Superior temporal gyrus (tissue), 1 donor: ENCODE results near the gene KRTAP5-4.
"Not testable (repeated sequence)": the region's sequence is repeated elsewhere in the genome, so short reads cannot be mapped to it uniquely, and the experiment has no call there.

Source experiments
- DNase-seq: peaks from one replicate; pipeline ENCODE4 v3.0.0-alpha.2; 2016; ENCODE audit errors: extremely low spot score

The KRTAP5-4 gene

DNA sequence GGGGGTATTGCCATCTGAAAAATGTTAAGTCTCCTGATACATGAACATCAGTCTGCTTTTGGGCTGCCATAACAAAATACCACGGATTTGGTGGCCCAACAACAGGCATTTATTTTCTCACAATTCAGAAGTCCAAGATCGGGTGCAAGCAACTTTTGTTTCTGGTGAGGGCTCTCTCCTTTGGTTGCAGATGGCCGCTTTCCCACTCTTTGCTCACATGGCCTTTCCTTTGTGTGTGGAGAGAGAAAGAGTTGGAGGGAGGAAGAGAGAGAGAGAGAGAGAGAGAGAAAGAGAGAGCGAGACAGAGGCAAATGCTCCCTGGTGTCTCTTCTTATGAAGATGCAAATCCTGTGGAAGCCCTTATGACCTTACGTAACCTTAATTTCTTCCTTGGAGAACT lies 21.3 kb downstream of the KRTAP5-4 start:
- DNase-seq: peak; percentile 29

DNA sequence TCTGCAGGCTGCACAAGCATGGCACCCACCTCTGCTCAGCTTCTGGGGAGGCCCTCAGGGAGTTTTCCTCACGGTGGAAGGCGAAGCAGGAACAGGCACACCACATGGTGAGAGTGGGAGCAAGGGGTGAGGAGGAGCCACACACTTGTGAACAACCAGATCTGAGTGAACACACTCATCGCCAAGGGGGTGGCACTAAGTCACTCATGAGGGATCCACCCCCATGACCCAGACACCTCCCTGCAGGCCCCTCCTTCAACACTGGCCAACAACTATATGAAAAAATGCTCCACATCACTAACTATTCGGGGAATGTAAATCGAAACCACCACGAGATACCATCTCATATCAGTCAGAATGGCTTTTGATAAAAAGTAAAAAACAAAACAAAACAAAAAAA lies 23.1 kb downstream of the KRTAP5-4 start:
- no peak for DNase-seq

DNA sequence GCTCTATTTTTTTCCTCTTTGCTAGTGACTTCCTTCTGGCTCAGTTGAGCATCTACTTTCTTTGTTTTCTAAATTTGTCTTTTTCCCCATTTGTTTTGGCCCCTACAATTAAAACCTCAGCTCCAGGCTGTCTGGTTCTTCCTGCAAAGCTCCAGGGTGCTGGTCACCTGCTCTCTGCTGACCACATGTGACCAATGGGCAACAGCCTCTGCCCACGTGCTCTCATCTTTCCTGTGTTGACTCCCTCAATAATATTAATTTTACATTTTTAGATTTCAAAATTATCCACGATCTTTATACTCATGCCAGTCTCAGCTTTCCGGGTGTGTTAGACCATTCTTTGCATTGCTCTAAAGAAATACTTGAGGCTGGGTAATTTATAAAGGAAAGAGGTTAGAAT lies 23.5 kb downstream of the KRTAP5-4 start:
- DNase-seq: not testable (repeated sequence)

DNA sequence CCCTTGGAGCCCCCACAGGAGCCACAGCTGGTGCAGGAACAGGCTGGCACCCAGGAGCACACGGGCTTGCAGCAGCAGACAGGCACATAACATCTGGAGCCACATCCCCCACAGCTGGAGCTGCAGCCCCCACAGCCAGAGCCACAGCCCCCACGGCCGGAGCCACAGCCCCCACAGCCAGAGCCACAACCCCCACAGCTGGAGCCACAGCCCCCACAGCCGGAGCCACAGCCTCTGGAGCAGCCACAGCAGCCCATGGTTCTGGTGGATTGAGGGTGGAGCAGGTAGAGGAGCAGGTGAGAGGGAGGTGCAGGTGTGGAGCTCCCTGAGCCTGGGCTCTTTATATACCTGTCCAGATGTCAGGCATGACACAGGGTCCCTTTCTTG lies 24.0 kb downstream of the KRTAP5-4 start, which contains the start of gene KRTAP5-2:
TSS of gene KRTAP5-2 (minus strand) at position 301 of the 387 bp plus-strand sequence. CDS start at position 257, 44 bp downstream.
- DNase-seq: no peak

DNA sequence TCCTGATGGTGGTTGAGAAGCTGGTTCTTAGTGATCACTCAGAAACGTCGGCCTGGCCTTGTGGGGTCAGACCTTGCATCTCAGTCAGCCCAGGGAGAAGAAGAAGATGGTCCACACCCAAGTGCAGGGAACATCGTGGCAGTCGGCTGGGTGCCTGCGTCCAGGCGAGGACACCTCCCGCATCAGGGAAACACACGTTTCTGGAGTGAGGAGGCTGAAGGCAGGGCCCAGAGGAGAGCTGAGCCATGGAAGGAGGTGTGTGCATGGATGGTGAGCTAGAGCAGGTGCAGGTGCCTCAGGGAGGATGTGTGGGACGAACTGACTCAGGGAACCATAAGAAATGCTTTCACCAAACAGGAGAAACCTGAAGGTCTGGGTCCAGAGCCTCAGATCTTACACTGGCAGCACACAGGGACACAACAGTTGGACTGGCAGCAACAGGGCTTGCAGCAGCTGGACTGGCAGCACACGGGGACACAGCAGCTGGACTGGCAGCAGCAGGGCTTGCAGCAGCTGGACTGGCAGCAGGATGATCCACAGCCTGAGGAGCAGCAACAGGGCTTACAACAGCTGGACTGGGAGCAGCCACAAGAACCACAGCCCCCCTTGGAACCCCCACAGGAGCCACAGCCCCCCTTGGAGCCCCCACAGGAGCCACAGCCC lies 24.5 kb downstream of the KRTAP5-4 start:
- no peak for DNase-seq

DNA sequence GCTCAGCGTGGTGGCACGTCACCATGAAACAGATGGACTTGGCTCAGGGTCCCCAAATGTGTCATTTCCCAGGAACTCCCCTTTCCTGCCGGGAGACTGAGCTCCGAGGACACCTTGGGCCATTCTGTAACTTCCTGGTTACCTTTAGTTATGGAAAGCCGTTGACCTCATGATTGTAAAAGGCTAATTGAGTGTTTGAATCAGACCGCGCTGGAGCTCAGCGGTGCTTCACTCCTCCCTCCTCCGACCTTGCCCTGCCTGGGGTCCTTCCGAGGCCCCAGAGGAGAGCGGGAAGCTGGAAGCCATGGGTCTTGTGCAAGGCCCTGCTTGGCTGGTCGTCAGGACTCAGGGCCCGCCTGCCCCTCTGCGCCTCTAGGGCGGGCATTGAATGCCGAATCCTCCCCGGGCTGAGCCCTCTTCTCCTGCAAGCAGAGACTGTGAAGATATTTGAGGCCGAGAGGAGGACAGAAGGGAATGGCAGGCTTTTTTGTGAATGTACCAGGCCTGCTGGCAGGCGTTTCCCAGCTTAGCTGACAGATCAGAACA lies 25.3 kb downstream of the KRTAP5-4 start:
- DNase-seq: not testable (repeated sequence)

DNA sequence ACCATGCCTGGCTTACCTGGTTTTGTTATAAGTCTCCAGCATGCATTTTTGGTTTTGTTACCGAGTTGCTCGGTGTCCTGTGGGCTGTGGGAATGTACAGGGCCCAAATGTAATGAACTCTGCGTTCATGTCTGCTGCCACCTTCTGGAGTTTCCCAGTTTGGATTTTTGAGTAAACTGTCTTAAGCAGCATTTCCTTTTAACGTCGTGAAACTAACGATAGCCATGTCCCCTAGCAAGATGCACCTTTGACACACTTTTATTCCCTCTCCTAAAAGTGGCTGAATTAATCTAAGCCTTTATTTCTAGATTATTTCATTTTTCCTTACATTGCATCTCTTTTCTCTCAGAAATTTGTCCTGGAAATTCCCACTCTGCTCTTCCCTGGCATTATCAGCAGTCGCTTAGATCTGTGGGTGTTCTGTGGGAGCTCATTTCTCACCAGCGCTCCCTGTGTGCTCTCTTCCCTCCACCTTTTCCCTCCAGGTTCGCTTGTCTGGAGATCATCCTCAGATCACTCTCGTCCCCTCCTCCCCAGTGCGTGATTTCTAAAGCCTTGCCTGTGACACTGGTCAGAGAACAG lies 25.9 kb downstream of the KRTAP5-4 start:
- peak; percentile 43 for DNase-seq

DNA sequence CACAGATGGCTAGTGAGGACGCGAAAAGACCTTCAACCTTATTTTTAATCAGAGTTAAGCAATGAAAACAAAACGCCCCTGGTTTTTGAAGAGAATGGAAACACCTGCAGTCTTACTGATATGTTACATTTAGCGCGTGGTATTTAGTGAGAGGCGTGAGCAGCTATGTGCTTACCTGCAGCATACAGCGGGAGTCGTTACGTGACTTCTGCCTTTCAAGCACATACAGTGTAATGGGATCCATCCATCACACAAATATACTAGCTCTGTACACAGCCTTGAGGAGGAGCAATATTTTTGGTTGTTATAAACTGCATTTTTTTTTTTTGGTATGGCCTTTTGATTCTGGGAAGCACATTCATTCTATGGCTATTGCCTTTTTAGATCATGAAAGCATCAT lies 29.3 kb downstream of the KRTAP5-4 start:
- no peak for DNase-seq

DNA sequence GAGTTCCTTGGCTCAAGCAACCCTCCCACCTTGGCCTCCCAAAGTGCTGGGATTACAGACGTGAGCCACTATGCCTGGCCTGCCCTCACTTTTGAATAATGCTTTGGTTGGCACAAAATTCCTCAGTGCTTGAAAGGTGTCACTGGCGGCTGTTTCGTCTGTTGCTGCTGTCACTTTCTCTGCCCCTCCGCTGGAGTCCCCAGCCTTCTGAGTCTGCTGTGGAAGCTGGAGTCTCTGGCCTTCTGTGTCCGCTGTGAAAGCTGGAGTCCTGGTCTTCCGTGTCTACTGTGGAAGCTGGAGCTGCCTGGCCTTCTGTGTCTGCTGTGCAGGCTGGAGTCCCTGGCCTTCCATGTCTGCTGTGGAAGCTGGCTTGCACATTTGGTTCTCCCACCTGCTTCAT lies 31.9 kb downstream of the KRTAP5-4 start:
- no peak for DNase-seq

DNA sequence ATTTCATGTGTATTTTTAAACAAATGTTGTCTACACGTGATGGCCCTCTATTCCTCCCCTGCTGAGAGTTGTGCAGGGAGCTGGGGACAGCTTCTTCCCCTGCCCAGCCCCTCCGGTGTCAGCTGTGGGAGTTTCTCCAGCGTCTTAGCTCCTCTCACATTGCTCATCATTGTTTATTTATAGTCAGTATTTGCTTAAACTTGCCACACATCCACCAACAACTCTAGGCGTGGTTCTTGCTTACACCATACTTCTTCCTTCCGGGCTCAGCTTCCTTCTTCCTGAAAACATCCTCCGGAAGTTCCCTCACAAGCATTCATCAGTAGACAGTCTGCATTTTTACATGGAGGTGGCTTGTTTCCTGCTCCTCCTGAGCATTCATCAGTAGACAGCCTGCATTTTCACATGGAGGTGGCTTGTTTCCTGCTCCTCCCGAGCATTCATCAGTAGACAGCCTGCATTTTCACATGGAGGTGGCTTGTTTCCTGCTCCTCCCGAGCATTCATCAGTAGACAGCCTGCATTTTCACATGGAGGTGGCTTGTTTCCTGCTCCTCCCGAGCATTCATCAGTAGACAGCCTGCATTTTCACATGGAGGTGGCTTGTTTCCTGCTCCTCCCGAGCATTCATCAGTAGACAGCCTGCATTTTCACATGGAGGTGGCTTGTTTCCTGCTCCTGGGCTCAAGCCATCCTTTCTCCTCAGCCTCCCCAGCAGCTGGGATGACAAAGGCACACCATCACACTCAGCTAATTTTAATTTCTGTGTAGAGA lies 32.6 kb downstream of the KRTAP5-4 start:
- DNase-seq: not testable (repeated sequence)

DNA sequence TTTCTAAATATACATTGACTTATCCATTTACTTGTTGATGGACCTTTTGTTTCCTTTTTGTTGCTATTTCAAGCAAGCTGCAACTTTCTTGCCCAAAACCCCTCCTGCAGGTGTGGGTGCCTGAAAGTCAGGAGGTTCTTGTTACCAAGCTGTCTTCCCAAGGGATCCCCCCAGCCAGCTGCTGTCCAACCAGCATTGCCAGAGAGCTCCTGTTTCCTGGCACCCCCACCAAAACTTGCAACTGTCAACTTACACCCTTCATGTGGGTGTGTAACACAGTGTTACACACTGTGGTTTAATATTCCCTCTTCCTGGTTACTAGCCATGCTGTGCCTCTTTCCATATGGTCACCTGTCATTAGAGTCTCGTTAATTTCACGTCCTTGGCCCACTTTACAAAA lies 35.2 kb downstream of the KRTAP5-4 start:
- DNase-seq: no peak

DNA sequence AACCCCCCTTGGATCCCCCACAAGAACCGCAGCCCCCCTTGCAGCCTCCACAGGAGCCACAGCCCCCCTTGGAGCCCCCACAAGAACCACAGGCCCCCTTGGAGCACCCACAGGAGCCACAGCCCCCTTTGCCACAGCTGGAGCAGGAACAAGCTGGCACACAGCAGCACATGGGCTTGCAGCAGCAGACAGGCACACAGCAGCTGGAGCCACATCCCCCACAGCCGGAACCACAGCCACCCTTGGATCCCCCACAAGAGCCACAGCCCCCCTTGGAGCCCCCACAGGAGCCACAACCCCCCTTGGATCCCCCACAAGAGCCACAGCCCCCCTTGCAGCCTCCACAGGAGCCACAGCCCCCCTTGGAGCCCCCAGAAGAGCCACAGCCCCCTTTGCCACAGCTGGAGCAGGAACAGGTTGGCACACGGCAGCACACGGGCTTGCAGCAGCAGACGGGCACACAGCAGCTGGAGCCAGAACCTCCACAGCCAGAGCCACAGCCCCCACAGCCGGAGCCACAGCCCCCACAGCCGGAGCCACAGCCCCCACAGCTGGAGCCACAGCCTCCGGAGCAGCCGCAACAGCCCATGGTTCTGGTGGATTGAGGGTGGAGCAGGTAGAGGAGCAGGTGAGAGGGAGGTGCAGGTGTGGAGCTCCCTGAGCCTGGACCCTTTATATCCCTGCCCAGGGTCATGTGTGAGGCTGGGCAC lies 37.1 kb downstream of the KRTAP5-4 start, which contains the start of gene KRTAP5-1:
TSS of gene KRTAP5-1 (minus strand) at position 623 of the 710 bp plus-strand sequence. CDS start at position 589, 34 bp downstream.
- not testable (repeated sequence) for DNase-seq

DNA sequence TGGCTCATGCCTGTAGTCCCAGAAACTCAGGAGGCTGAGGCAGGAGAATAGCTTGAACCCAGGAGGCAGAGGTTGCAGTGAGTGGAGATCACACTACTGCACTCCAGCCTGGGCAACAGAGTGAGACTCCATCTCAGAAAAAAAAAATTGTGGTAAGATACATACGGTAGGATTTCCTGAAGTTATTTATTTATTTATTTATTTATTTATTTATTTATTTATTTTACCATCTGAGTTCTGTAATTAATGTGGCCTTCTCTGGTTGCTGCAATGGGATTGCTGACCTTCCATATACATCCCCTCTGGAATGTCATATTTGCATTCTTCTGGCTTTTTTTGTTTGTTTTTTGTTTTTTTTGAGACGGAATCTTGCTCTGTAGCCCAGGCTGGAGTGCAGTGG lies 39.0 kb downstream of the KRTAP5-4 start:
- DNase-seq: not testable (repeated sequence)

DNA sequence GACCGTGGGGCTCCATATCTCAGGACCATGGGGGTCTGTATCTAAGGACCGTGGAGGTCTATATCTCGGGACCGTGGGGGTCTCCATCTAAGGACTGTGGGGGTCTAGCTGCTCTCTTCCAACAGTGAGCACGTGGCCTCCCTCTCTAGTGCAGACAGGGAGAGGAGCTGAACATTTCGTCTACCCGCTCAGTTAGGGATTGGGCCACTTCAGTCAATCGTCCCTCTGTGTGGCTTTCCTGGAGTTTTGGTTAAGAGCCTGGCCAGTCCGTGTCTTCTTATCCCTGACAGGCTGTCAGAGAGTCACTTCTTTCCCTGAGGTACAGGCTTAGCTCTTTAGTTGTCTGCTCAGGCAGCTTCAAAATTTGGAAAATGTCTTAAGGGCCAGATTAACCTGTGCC lies 40.0 kb downstream of the KRTAP5-4 start:
- DNase-seq: no peak

DNA sequence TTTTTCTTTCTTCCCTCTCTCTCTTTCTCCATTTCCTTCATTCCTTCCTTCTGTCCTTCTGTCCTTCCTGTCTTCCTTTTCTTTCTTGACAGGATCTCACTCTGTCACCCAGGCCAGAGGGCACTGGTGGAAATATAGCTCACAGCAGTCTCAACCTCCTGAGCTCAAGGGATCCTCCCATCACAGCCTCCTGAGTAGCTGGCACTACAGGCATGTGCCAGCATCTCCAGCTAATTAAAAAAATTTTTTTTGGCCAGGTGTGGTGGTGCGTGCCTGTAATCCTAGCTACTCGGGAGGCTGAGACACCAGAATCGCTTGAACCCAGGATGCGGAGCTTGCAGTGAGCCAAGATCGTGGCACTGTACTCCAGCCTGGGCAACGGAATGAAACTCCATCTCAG lies 45.1 kb downstream of the KRTAP5-4 start:
- no peak for DNase-seq

DNA sequence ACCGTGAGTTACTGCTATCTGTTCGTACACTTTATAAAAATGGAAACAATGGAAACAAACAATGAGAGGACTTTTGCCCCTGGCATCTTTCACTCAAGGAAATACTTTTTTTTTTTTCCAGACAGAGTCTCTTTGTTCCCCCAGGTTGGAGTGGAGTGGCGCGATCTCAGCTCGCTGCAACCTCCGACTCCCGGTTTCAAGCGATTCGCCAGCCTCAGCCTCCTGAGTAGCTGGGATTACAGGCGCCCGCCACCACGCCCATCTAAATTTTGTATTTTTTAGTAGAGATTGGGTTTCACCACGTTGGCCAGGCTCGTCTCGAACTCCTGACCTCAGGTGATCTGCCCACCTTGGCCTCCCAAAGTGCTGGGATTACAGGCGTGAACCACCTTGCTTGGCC lies 46.2 kb downstream of the KRTAP5-4 start:
- not testable (repeated sequence) for DNase-seq

DNA sequence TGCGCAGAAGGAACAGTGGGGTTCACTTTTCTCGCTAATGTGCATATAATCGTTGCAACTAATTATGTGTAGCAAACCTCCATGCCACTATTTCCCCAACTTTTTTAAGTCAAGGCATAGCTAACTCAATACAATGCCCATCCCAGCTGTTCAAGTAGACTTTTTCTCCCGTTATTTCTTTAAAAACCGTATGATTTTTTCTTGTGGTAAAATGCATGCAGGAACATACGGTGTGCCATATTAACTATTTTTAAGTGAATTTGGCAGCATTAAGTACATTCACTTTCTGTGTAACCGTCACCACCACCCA lies 47.0 kb downstream of the KRTAP5-4 start:
- DNase-seq: peak; percentile 79

DNA sequence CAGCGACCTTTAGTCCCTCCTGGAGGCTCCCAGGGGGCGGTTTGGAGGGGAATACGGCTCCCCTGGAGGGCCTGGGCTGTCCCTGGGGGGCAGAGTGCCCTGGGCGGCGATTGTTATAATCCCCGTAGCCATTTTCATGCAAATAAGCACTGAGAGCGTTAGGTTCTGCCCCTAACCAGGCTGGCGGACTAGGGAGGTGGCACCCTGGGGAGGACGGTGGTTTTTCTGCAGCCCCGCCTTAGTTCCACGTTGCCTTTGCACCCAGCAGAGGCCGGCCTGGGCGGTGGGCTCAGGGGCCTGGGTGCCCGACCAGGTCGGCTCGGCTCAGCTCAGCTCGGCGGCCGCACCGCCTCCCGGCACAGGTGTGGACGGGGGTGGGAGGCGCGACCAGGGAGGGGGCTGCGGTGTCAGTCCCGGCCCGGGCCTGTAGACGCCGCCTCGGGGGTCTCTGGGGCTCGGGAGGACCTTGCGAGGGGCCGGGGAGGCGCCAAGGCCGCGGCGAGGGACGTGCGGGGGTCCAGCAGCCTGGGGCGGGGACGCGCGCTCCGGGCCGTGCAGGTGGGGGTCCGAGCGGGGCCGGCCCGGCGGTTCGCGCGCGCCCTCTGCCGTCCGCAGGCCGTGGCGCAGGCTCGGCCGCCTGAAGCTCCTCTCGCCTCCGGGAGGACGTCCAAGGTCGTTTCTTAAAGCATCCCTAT lies 47.6 kb downstream of the KRTAP5-4 start:
- DNase-seq: peak; percentile 20

DNA sequence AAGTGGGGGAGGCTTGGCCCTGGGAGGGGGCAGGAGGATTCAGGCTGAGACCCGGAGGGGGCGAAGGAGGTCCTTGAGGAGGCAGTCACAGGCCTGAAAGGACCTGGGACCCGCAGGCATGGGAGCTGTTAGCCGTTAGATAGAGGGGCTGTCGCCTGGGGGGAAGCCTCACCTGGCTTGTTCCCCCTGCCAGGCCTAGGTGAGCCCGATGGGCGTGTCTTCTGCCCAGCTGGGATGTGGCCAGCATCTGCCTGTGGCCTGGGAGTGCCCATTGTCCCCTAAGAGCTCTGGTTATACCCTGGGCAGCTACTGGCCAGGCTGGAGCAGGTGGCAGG lies 48.1 kb downstream of the KRTAP5-4 start:
- DNase-seq: peak; percentile 20

DNA sequence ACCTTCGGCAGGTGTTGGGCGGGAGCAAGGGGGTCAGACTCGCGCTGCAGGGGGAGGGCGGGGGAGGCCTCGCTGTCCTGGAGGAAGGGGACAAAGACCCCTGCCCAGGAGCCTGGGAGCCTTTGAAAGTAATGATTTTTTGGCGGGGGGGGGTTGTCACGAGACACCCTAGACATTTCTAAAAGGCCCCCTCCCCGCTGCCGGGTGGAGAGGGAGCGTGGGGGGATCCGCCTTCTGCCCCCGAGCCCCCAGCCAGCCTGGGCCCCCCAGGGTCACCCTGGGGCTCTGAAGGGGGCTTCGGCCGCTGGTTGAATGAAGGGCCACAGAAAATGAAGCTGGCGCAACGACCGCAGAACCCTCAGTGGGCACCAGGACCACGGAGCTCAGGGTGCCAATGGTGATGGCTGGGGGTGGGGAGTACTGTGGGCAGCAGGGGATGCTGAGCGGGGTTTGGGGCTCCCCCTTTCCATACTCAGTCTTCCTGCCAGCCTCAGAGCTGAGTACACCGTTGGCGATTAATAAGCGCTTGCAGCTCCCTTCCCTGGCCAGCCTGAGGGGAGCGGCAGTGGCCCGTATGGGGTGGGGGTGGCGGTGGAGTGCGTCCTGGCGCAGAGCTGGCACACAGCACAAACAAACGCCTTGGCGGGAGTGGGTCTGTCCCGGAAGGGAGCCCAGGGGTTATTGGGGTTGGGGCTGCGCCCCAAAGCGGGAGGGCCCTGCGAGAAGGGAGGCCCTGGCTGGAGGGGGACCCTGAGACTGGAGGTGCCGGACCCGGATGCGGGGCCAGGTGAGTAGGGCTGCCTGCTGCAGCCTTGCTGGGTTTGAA lies 48.6 kb downstream of the KRTAP5-4 start:
- DNase-seq: peak; percentile 29
